NCI-H510A treated with DMSO at 0.1 percent for 48 hours (cell line): ENCODE data around the gene TFAP2E.

Experiments
- DNase-seq: peaks from one replicate; lab custom pipeline; 2025; lab: John Stamatoyannopoulos, UW

Gene TFAP2E

DNA sequence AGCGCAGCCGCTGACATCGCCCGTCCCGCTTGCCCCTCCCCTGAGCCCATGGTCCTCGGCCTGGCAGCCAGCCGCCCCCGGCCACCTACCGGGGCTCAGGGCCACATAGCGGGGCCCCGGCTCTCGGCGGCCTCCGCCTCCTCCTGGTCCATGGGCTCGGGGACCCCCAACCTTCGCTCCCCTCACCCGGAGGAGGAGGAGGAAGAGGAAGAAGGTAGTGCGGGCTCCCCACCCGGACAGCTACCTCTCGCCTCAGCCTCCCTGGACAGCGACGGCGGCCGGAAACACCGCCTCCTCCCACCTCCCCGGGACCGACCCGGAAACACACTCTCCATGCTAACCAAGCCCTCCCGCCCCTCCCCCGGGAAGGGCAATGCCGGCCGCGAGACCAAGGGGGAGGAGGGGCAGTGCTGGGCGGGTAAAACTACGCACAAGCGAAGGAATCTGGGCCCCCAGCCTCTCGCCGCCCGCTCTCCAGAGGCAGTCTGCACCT lies 15.9 kb upstream of the TFAP2E start, which contains the start of gene KIAA0319L:
Gene KIAA0319L, minus strand, starts transcription at position 286 of the 493 bp plus-strand sequence. CDS start 2,912 bp downstream, outside the sequence.
- DNase-seq, result peak; percentile 99

DNA sequence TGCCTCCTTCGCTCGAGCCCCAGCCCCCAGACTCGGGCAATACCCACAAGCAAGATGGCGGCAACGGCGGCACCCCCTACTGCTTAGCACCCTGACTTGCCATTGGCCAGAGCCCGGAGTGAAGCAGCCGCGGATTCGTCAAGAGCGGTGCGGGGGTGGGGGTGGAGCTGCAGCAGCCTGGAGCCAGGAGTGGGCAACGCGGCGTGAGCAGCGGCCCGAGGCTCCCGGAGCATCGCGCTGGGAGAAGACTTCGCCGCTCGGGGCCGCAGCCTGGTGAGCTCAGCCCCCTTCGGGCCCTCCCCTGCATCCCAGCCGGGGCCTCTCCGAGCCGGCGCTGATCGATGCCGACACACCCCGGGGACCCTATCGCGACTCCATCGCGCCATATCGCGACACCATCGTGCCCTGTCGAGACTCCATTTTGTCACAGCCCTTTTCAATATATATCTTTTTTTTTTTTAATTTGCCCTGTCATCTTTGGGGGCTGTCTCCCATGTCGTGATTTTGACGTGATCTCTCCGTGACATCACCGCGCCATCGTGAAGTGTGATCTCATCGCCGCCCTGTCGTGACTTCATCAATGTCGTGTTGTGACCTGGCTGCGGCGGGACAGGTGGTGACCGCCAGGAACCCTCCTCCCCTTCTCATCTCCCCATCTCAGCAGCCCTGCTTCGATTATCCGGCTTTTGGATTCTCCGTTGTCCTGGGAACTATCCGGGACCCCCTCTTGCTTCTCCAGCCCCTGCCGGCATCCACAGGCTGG lies 15.3 kb upstream of the TFAP2E start, which contains the start of gene NCDN:
Gene NCDN, plus strand, starts transcription at position 189 of the 763 bp plus-strand sequence. Its CDS starts 392 bp downstream, at position 581.
- DNase-seq, result peak; percentile 100

DNA sequence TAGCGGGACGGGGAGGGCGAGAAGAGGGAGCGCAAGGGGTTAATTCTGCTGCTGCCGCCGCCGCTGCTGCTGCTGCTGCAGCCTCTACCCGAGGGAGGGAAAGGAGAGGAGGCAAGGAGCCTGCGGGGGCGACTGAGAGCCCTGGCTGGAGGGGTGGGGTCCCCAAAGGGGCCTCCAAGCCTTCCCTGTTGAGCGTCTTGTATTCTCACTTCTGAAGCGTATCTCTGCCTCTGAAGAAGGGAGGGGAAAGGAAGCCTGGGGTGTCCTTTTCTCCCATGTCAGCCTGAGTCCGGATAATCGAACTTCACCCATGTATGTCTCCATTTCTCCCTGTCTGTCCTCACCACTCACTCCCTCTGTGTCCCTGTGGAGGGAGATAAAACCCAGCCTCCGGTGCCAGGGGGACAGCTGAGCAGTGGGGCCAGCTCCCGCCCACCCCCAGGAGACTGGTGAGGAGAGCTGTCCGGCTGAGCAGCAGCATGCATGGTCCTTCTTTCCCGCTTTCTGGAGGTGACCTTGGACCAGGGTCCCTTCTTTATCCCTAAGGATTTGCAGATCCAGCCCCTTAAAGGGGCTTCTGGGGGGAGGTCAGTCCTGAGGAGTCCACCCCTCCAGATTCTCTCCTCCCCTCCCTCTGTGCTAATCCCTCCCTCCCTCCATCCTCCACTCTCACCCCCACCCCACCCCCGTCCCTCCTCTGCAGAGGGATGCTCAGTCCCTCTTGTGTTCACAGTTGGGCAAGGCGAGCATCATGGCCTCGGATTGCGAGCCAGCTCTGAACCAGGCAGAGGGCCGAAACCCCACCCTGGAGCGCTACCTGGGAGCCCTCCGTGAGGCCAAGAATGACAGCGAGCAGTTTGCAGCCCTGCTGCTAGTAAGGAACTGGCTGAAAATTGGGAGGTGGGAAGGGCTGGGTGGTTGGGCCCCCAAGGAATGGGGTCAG lies 14.5 kb upstream of the TFAP2E start:
- DNase-seq, result no peak

DNA sequence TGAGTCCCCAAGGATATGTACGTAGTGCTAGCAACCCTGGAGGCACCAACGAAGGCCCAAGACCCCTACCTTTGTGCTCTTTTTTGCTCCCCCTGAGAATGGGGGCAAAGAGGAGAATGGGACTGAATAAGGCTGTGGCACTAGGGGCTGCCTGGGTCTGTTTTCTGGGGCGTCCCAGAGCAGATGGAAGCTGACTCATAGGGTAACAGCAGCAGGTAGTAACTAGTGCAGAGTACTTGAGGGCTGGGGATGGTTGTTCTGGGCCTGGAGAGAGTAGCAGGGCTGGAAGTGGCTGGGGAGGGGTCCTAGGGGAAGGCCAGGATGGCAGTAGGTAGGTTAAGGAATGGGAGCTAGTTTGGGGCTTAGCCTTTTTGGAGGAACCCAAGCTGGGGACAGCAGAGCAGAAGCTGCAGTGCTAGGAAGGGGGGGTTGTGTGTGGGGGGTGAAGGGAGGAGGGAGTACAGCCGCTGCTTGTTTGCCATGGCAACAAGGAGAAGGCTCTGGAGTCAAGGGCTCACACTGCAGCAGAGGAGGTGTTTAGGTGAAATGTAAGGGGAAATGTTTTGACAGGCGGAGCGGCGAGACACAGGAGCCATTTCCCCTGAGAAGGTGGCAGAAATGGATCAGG lies 13.7 kb upstream of the TFAP2E start:
- DNase-seq, result no peak

DNA sequence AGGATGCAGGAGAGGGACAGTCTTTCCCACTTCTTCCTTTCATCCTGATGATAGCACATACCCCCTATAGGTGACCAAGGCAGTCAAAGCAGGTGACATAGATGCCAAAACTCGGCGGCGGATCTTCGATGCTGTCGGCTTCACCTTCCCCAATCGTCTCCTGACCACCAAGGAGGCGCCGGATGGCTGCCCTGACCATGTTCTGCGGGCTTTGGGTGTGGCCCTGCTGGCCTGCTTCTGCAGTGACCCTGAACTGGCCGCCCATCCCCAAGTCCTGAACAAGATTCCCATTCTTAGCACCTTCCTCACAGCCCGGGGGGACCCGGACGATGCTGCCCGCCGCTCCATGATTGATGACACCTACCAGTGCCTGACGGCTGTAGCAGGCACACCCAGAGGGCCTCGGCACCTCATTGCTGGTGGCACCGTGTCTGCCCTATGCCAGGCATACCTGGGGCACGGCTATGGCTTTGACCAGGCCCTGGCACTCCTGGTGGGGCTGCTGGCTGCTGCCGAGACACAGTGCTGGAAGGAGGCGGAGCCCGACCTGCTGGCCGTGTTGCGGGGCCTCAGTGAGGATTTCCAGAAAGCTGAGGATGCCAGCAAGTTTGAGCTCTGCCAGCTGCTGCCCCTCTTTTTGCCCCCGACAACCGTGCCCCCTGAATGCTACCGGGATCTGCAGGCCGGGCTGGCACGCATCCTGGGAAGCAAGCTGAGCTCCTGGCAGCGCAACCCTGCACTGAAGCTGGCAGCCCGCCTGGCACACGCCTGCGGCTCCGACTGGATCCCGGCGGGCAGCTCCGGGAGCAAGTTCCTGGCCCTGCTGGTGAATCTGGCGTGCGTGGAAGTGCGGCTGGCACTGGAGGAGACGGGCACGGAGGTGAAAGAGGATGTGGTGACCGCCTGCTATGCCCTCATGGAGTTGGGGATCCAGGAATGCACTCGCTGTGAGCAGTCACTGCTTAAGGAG lies 12.6 kb upstream of the TFAP2E start:
- DNase-seq, result no peak

DNA sequence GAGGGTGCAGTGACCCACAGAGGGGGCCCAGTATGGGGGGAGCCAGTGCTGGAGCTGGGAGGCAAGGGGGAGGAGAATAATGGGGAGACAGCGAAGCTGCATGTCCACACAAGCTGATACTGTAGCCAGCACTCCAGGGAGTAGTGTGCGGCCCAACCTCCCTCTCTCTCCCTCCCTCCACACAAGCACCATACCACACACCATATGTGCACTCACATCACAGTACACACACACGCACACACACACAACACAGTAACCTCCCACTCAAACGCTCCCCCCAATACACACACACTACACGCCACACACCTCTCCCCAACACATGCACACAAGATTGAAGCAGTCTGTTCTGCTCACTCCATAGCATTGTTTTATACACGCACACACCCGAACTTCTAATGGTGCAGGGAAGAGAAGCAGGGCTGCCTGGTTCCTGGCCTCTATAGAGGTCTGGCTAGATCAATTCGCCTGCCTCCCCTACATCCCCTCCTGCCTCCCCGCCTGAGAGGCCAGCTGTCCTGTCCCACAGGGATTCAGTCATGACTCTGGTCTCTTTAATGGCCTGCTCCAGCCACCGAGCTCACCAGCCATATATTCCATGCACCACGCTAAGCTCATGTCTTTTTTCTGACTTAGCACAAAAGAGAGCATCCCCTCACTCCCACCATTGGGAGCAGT lies 11.7 kb upstream of the TFAP2E start:
- DNase-seq, result no peak

DNA sequence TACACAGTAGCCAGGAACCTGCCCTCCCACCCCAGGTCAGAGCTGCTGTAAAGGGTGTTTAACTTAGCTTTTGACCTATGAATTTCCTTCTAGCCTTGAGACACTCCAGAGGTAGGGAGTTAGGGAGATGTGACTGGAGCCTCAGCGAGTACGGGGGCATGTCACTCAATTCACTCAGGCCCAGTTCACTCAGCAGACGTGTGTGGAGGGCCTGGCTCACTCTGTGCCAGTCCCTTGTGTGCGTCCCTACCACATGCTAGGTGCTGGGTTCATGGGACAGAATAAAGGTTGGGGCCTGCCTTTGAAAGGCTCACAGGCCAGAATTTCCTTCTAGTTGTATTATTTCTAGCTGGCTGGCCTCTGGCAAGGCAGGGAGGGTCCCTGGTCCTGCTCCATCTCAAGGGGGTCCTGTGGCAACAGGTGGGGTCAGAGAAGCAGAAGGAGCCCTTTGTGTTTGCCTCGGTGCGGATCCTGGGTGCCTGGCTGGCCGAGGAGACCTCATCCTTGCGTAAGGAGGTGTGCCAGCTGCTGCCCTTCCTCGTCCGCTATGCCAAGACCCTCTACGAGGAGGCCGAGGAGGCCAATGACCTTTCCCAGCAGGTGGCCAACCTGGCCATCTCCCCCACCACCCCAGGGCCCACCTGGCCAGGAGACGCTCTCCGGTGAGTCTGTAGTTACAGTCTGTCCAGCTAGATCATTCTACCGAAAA lies 11.0 kb upstream of the TFAP2E start:
- DNase-seq, result no peak

DNA sequence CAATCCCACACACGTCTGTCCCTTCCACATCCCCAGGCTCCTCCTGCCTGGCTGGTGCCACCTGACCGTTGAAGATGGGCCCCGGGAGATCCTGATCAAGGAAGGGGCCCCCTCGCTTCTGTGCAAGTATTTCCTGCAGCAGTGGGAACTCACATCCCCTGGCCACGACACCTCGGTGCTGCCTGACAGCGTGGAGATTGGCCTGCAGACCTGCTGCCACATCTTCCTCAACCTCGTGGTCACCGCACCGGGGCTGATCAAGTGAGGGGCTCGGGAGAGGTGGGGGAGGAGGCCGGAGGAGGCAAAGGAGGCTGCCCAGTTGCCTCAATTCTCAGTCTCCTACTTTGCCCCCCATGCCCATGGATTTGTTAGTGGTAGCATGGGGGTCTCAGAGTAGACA lies 9.9 kb upstream of the TFAP2E start:
- DNase-seq, result no peak

DNA sequence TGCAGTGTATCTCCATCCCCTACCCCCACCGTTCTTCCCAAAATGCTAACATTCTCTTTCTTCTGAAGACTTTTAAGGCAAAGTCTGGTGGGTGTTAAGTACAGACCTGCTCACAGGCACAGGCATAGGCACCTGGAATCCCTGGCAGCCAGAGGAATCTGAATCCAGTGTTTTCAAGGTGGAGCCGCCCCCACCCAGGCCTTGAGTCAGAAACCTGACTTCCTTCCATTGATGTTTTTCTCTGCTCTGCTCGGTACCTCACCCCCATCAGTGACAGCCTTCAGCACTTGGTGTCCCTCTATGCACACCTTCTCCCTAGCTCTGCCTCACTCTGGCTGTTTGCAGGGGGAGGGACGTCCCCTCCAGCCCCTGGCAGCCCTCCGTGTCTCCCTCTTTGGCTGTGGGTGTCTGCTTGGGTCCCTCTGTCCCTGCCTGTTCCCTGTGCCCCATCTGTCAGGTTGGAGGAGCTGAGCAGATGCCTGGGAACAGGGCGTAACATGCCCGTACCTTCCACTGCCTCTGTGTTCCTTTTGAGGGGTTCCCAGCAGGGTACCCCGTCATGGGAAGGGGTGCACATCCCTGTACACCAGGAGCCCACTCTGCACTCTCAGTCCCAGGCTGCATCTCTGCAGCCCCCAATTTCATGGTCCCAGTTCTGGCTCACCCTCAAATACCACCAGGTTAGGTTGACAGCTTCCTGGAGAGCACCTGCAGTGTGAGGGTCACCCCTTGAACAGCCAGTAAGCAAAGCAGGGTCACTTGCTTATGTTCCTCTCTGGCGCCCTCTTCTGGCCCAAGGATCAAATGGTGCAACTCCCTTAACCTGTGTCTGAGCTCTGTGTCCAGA lies 8.9 kb upstream of the TFAP2E start:
- peak; percentile 96 for DNase-seq

DNA sequence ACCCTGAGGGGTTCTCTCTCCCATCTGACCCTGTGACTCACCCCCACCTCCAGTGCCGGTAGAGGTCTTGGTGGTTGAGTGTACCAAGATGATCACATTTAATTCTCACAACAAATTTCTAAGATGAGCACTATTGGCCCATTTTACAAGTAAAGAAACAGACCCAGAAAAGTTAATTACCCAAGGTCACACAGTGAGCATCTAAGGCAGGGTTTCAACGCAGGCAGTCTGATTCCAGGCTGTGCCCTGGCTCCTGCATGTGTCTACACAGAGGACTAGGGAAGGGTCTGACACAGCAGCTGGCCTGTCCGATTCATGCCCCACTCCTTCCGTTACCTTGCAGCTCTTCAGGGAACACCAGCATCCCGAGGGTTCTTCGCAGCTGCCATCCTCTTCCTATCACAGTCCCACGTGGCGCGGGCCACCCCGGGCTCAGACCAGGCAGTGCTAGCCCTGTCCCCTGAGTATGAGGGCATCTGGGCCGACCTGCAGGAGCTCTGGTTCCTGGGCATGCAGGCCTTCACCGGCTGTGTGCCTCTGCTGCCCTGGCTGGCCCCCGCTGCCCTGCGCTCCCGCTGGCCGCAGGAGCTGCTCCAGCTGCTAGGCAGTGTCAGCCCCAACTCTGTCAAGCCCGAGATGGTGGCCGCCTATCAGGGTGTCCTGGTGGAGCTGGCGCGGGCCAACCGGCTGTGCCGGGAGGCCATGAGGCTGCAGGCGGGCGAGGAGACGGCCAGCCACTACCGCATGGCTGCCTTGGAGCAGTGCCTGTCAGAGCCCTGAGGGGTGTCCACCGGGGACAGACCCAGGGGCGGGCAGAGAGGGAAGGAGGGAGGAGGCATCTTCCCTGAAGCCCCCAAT lies 8.0 kb upstream of the TFAP2E start:
- DNase-seq, result no peak

DNA sequence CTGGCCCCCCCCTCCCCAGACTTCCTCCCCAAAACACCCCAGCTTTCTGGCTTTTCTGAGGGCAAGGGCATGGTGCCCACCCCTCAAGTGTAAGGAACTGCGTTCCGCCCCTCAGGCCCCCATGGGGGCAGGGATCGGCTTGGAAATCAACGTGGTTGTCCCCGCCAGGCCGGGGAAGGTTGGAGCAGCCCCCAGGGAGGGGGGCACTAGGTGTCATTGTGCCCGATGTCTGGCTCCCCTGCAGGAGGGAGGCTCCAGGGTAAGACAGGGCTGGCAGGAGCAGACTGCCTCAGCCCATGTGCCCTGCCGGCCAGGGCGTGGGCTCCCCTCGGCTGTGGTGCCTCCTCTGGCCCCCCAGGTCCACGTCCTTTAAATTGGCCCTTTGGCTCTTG lies 7.4 kb upstream of the TFAP2E start:
- DNase-seq, result no peak

DNA sequence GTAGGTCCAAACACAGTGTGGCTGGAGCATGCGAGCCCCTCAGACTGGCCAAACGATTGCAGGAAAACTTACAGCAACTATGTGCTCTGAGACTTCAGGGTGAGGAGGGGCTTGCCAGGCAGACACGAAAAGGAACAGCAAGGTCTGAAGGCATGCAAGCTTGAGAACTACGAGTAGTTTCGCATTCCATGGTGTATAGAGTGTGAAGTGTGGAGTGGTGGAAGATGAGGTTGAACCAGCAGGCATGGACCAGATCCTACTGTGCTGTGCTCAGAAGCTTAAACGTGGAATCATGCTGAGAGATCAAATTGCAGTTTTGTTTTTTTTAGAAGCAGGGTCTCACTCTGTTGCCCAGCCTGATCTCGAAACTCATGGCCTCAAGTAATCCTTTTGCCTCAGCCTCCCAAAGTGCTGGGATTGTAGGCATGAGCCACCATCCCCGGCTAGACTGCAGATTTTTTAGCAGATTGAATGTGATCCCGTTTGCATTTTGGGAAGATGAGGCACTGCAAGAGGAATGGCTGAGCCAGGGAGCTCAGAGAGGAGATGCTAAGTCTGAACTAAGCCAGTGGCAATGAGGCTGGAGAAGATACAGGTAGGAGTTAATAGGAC lies 5.1 kb upstream of the TFAP2E start:
- no peak for DNase-seq

DNA sequence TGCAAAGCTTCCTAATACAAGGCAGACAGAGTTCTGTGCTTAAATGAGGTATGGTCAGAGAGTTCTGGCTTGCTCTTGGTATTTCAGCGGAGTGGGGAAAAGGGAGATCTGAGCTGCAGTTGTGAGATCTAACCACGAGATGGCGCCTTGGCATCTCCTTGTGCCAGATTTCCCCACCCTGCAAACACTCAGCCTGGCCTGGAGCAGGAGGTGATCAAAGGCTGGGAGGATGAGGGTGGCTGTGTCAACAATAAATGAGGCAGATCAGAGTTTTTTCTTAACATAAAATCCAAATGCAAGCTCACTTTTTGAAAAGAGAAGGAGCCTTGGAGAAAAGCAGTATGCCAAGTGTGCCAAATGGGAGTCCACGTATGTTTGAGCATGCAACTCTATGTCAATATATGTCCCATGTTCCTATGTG lies 4.1 kb upstream of the TFAP2E start:
- DNase-seq, result peak; percentile 98

DNA sequence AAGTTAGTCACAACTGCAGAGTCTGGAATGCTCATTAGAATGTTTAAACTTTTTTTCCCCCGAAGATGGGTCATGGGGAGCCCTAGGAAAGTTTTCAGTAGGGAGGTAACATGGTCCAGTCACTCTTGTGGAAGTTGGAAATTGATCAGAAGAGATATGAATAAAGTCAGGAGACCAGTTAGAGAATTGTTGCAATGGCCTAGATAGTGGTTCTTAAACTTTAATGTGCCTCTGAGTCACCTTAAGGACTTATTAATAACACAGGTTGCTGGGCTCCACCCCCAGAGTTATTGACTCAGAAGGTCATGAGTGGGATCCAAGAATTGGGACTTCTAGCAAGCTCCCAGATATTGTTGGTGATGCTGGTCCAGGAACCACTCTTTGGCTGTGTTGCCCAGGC lies 3.2 kb upstream of the TFAP2E start:
- DNase-seq, result no peak

DNA sequence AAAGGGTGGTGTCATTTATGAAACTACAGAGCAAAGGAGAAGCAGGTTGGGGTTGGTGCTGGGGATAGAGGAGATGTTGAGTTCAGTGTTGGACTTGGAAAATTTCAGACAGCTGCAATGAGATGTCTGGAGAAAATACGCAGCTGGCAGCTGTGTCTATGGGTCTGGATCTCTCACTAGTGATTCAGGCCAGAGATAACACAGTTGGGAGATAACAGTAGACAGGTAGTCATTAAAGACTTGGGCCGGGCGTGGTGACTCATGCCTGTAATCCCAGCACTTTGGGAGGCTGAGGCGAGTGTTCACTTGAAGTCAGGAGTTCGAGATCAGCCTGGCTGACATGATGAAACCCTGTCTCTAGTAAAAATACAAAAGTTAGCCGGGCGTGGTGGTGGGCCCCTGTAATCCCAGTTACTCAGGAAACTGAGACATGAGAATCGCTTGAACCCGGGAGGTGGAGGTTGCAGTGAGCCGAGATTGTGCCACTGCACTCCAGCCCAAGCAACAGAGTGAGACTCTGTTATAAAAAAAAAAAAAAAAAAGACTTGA lies 2.5 kb upstream of the TFAP2E start:
- no peak for DNase-seq

DNA sequence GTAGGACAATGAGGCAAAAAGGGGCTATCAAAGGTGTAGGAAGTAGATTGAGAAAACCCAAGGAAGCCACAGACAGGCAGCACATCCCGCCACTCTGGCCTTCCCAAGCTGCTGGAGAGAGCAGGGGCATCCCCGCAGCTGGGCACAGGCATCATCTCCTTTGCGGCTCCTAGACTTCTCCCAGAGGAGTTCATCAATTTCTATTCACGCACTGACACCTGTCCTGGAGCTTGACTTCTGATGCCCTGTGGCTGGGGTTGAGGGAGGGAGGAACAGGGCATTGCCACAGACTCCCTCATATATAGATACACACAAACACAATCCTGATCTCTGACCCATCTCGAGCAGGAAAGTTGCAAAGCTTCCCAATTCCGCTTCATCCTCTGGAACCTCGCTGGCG lies 1.9 kb upstream of the TFAP2E start:
- no peak for DNase-seq

DNA sequence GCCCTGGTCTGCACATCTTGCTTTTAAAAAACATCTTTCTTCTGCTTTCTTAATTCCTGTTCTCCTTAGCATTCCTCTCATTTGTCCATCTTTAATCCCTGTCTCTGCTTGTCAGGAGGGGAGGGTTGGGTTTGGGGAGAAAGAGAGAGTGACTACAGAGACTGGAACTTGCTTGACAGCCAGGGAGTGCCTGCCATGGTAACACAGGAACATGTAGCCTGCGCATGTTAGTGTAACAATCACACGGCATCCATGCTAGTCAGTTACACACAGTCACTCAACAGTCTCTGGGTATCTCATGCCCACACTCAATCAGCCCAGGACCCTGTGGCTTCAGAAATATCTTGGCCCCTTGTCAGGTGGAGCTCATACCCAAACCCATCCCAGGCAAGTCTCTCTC lies 818 bp upstream of the TFAP2E start:
- DNase-seq, result no peak
